GM18861 (cell line): Measurements from ENCODE around the gene TOGARAM2.
A peak's percentile ranks its signal among the peaks of the same experiment; 100 is the strongest.
"Not testable (repeated sequence)": the region's sequence is repeated elsewhere in the genome, so short reads cannot be mapped to it uniquely, and the experiment has no call there.

Source experiments
- ATAC-seq: cut with Tn5 transposase; IDR thresholded peaks from one replicate; pipeline ENCODE4 v1.9.1; 2021; ENCODE audit not compliant: unreplicated experiment

The TOGARAM2 gene

GRCh38 chr2:29071032-29071975 is 90.2 kb downstream of the TOGARAM2 start:
- ATAC-seq = no peak

GRCh38 chr2:29072251-29072650 is 91.2 kb downstream of the TOGARAM2 start:
- no peak for ATAC-seq

GRCh38 chr2:29072971-29073725 is 92.0 kb downstream of the TOGARAM2 start:
- ATAC-seq = no peak

- ATAC-seq = no peak
These were observed 92.8 kb downstream of the TOGARAM2 start for GRCh38 chr2:29073933-29074332.

- no peak for ATAC-seq
These were observed 93.3 kb downstream of the TOGARAM2 start, which contains the start of gene PCARE for GRCh38 chr2:29074411-29074810. PCARE (minus strand) TSS chr2:29074523; CDS start chr2:29074261, 262 bp downstream.

GRCh38 chr2:29075894-29076705 is 95.0 kb downstream of the TOGARAM2 start:
- ATAC-seq = no peak

- ATAC-seq = no peak
These were observed 98.8 kb downstream of the TOGARAM2 start for GRCh38 chr2:29079887-29080286.

GRCh38 chr2:29080886-29081743 is 100.0 kb downstream of the TOGARAM2 start:
- ATAC-seq = no peak

- ATAC-seq = peak; percentile 81
These were observed 101.9 kb downstream of the TOGARAM2 start for GRCh38 chr2:29082804-29083495.

GRCh38 chr2:29084554-29084953 is 103.5 kb downstream of the TOGARAM2 start:
- no peak for ATAC-seq

GRCh38 chr2:29090311-29090710 is 109.2 kb downstream of the TOGARAM2 start:
- ATAC-seq = not testable (repeated sequence)

GRCh38 chr2:29096969-29097368 is 115.9 kb downstream of the TOGARAM2 start:
- ATAC-seq = no peak

GRCh38 chr2:29097569-29097968 is 116.5 kb downstream of the TOGARAM2 start:
- ATAC-seq = no peak

GRCh38 chr2:29100564-29100963 is 119.5 kb downstream of the TOGARAM2 start:
- no peak for ATAC-seq
